A673 (cell line): ENCODE measurements around the gene CYSRT1.

Source experiments
- CTCF ChIP-seq: fragments of 300-800, 200-600 bp; sonication (generic); conservative IDR thresholded peaks from 2 replicates; pipeline ENCODE4 v1.5.1; 2017; ENCODE audit warnings: low read depth, mild to moderate bottlenecking, antibody characterized with exemption, low read length, moderate library complexity, mixed read lengths
- EZH2 ChIP-seq: fragments of 200-600 bp; sonication (generic); IDR thresholded peaks from 2 replicates; pipeline ENCODE4 v1.6.1; 2017; ENCODE audit warnings: borderline replicate concordance, low read depth, mild to moderate bottlenecking, mixed read lengths, antibody characterized with exemption, low read length; ENCODE audit not compliant: poor library complexity, severe bottlenecking

GRCh38 chr9:137240318-137240840 is 15.4 kb downstream of the CYSRT1 start:
- TF ChIP-seq CTCF (no peak), EZH2 (no peak)
